C4-2B (cell line): Measurements from ENCODE around the gene AFAP1.

Experiments
- H3K27ac ChIP-seq: fragments of 450-650 bp; 2 replicates; pipeline ENCODE4 v1.5.1; 2017
- CTCF ChIP-seq: fragments of 450-650 bp; conservative IDR thresholded peaks from 2 replicates; pipeline ENCODE4 v1.5.1; 2017; ENCODE audit warnings: mild to moderate bottlenecking
- ZFX ChIP-seq: fragments of 450-650 bp; IDR thresholded peaks from 2 replicates; pipeline ENCODE4 v1.6.1; 2017

AFAP1 gene

GRCh38 chr4:7806338-7807090, 133.1 kb downstream of the AFAP1 start:
- 0 out of 2 replicates have a peak overlapping the region, but pooled peaks have one; percentile 26 for H3K27ac ChIP-seq
- TF ChIP-seq CTCF (no peak), ZFX (no peak)

GRCh38 chr4:7805533-7806337, 133.9 kb downstream of the AFAP1 start:
- H3K27ac ChIP-seq: peak overlapping the region; percentile 26; the same call in 1 of the 2 replicates
- TF ChIP-seq ZFX (no peak), CTCF (no peak)

- no peak for TF ChIP-seq CTCF
- TF ChIP-seq ZFX: no peak
- H3K27ac ChIP-seq: no peak overlapping the region
These were observed 134.8 kb downstream of the AFAP1 start for GRCh38 chr4:7804756-7805385.

GRCh38 chr4:7803992-7804755, 135.5 kb downstream of the AFAP1 start:
- no peak overlapping the region for H3K27ac ChIP-seq

GRCh38 chr4:7803371-7803770, 136.3 kb downstream of the AFAP1 start:
- TF ChIP-seq ZFX: no peak
- TF ChIP-seq CTCF: no peak
- no peak overlapping the region for H3K27ac ChIP-seq

More at GRCh38 chr4:7803992-7804755, 135.5 kb downstream of the AFAP1 start:
- TF ChIP-seq CTCF (peak; percentile 95), ZFX (no peak)

GRCh38 chr4:7802093-7802726, 137.5 kb downstream of the AFAP1 start:
- TF ChIP-seq ZFX (no peak), CTCF (peak; percentile 93)

More at GRCh38 chr4:7802093-7802726, 137.5 kb downstream of the AFAP1 start:
- no peak overlapping the region for H3K27ac ChIP-seq
